Glutamatergic neuron (in vitro differentiated cells): ENCODE data around the gene NEMP1. TPM values are rescaled to one million over a fixed set of nuclear protein-coding genes. Genes with fewer than 3 reads are reported as not detected.
A peak's percentile ranks its signal among the peaks of the same experiment; 100 is the strongest.

Source experiments
- DNase-seq: peaks from one replicate; pipeline ENCODE4 v3.0.0; 2022
- H3K27ac Mint-ChIP-seq: one replicate; pipeline ENCODE4 v1.8.0; 2020; ENCODE audit warnings: mild to moderate bottlenecking, mixed read lengths, inconsistent platforms; ENCODE audit not compliant: unreplicated experiment
- H3K27me3 Mint-ChIP-seq: one replicate; pipeline ENCODE4 v1.8.0; 2020; ENCODE audit warnings: mild to moderate bottlenecking, moderate library complexity, mixed read lengths, inconsistent platforms; ENCODE audit not compliant: unreplicated experiment
- H3K36me3 Mint-ChIP-seq: one replicate; pipeline ENCODE4 v1.8.0; 2020; ENCODE audit warnings: mild to moderate bottlenecking, mixed read lengths, inconsistent platforms; ENCODE audit not compliant: unreplicated experiment
- H3K4me1 Mint-ChIP-seq: one replicate; pipeline ENCODE4 v1.8.0; 2020; ENCODE audit warnings: mild to moderate bottlenecking, low read depth, mixed read lengths, inconsistent platforms; ENCODE audit not compliant: unreplicated experiment
- H3K4me3 Mint-ChIP-seq: one replicate; pipeline ENCODE4 v1.8.0; 2020; ENCODE audit warnings: mild to moderate bottlenecking, mixed read lengths, inconsistent platforms; ENCODE audit not compliant: unreplicated experiment
- H3K9me3 Mint-ChIP-seq: one replicate; pipeline ENCODE4 v1.8.0; 2020; ENCODE audit warnings: mild to moderate bottlenecking, moderate library complexity, mixed read lengths, inconsistent platforms; ENCODE audit not compliant: unreplicated experiment
- total RNA-seq: library from RNA; stranded (reverse); fragmentation: NEBNext Ultra II Directional; extraction: Animal tissue kit (Norgen Biotek cat#: 25700); gene quantifications from one replicate; pipeline ENCODE4 v1.2.1, GENCODE V29; 2021; ENCODE audit not compliant: unreplicated experiment
- TF ChIP-seq, protein P1 (sequence below): fragments of 200-600 bp; sonication (generic); IDR thresholded peaks from one replicate; pipeline ENCODE4 v1.5.0; 2021; ENCODE audit not compliant: partially characterized antibody, unreplicated experiment

The NEMP1 gene
- total RNA-seq, 1 donor from 2014 or later, result 11.5 TPM

- H3K27me3 Mint-ChIP-seq, result peaks cover 2% of the 10 kb centered on the region
- no peak overlapping the region for H3K27ac Mint-ChIP-seq
- TF ChIP-seq, protein P1, sequence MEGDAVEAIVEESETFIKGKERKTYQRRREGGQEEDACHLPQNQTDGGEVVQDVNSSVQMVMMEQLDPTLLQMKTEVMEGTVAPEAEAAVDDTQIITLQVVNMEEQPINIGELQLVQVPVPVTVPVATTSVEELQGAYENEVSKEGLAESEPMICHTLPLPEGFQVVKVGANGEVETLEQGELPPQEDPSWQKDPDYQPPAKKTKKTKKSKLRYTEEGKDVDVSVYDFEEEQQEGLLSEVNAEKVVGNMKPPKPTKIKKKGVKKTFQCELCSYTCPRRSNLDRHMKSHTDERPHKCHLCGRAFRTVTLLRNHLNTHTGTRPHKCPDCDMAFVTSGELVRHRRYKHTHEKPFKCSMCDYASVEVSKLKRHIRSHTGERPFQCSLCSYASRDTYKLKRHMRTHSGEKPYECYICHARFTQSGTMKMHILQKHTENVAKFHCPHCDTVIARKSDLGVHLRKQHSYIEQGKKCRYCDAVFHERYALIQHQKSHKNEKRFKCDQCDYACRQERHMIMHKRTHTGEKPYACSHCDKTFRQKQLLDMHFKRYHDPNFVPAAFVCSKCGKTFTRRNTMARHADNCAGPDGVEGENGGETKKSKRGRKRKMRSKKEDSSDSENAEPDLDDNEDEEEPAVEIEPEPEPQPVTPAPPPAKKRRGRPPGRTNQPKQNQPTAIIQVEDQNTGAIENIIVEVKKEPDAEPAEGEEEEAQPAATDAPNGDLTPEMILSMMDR, result no peak
- no peaks in the 10 kb centered on the region for H3K4me1 Mint-ChIP-seq
- peaks cover 6% of the 10 kb centered on the region for H3K9me3 Mint-ChIP-seq
- no peak overlapping the region for H3K4me3 Mint-ChIP-seq
- no peak for DNase-seq
- peaks cover 6% of the 10 kb centered on the region for H3K36me3 Mint-ChIP-seq
Observed at GRCh38 chr12:57118711-57119271, 40.2 kb upstream of the NEMP1 start.

GRCh38 chr12:57116580-57117281 is 38.1 kb upstream of the NEMP1 start:
- Mint-ChIP-seq H3K4me1 (peaks cover 4% of the 10 kb centered on the region), H3K27ac (no peak overlapping the region), H3K36me3 (peaks cover 6% of the 10 kb centered on the region), H3K27me3 (peaks cover 6% of the 10 kb centered on the region), H3K9me3 (peaks cover 9% of the 10 kb centered on the region), H3K4me3 (no peak overlapping the region)
- no peak for DNase-seq
- TF ChIP-seq, protein P1, result no peak

DNA sequence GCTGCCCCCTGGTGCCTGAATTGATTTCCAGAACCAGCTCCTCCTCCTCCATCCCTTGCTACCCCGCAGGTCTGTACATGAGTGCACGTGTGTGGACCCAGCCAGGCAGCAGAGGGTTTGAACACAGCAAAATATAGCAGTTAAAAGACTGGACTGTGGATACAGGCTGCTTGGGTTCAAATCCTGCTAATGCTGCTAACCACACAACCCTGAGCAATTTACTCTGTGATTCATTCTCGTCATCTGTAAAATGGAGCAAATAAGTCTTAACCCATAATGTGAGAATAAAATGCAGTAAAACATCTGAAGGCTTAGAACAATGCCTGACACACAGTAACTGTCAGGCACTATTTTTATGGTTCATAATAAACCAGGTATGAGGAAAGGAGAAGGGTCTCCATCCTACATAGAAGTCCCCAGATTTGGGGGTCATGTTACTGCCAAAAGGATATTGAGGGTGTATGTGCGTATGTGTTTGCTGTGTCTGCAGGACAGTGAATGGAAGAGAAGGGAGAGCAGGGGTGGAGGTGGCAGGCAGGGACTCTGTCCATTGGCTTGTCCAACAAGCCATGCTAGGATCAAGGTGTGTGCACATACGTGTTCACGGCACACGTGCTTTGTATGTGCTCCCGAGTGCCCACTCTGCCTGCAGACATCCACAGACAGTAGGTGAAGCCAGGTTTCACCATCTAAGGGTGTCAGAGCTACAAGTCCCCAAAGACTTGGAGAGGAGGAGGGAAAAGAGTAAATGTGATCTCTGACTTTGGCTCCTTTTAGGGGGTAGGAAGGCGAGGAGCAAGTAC is 34.1 kb upstream of the NEMP1 start:
- TF ChIP-seq, protein P1, result peak; percentile 72
- no peak overlapping the region for H3K27ac Mint-ChIP-seq
- H3K36me3 Mint-ChIP-seq, result no peaks in the 10 kb centered on the region
- H3K9me3 Mint-ChIP-seq, result peaks cover 13% of the 10 kb centered on the region
- DNase-seq, result no peak
- H3K27me3 Mint-ChIP-seq, result peaks cover 7% of the 10 kb centered on the region
- peaks cover 9% of the 10 kb centered on the region for H3K4me1 Mint-ChIP-seq
- H3K4me3 Mint-ChIP-seq, result peak overlapping the region; percentile 96

GRCh38 chr12:57111031-57111734 is 32.6 kb upstream of the NEMP1 start, which contains the start of gene STAT6:
TSS of gene STAT6 (minus strand) at chr12:57111362. CDS start at chr12:57108278, 3,084 bp downstream.
- Mint-ChIP-seq H3K27ac (peak within 1 kb of the TSS; percentile 94), H3K4me1 (peaks cover 9% of the 10 kb centered on the region), H3K36me3 (no peaks in the 10 kb centered on the region), H3K9me3 (peaks cover 9% of the 10 kb centered on the region), H3K27me3 (peaks cover 9% of the 10 kb centered on the region), H3K4me3 (peak within 1 kb of the TSS; percentile 96)
- TF ChIP-seq, protein P1, result no peak
- peak; percentile 44 for DNase-seq
